HG02938 (cell line): ENCODE data around the gene CACTIN.
"Not testable (repeated sequence)": the region's sequence is repeated elsewhere in the genome, so short reads cannot be mapped to it uniquely, and the experiment has no call there.

Experiments
- ATAC-seq: cut with Tn5 transposase; IDR thresholded peaks from one replicate; pipeline ENCODE4 v1.9.1; 2021; ENCODE audit warnings: mild to moderate bottlenecking, moderate library complexity; ENCODE audit not compliant: unreplicated experiment

Gene CACTIN

DNA sequence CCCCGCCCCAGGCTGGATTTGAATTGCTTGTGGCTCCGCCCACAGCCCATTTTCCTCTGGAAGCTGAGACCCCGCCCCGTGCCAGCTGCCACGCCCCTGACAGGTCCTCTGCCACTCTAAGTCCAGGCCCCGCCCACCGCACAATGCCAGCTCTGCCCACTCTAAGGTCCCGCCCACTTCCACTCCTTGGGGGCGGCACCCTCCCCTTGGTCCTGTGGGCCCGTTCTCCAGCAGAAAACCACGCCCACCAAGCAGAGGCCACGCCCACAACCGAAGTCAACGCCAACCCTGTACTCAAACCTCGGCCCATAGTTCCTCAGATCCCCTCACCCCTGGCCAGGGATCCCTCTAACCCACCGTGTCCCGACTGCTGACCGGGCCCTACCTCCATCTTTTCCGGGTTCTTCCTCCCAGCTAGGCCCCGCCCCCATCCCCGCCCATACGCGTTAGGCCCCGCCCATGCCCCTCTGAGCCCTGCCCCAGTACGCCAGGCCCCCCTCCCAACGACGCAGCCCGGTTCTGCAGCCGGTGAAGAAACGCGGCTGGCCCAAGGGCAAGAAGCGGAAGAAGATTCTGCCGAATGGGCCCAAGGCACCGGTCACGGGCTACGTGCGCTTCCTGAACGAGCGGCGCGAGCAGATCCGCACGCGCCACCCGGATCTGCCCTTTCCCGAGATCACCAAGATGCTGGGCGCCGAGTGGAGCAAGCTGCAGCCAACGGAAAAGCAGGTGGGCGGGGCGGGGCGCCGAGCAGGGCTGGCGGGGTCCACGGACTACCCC is 52.5 kb downstream of the CACTIN start:
- no peak for ATAC-seq

GRCh38 chr19:3573162-3573857 is 53.3 kb downstream of the CACTIN start:
- ATAC-seq: no peak

- ATAC-seq: peak; percentile 9
These were observed 53.8 kb downstream of the CACTIN start, which contains the start of gene HMG20B for GRCh38 chr19:3572855-3573161. TSS of gene HMG20B (plus strand) at chr19:3572944. CDS start at chr19:3573310, 366 bp downstream.

- peak; percentile 84 for ATAC-seq
These were observed 54.3 kb downstream of the CACTIN start for GRCh38 chr19:3572132-3572854.

DNA sequence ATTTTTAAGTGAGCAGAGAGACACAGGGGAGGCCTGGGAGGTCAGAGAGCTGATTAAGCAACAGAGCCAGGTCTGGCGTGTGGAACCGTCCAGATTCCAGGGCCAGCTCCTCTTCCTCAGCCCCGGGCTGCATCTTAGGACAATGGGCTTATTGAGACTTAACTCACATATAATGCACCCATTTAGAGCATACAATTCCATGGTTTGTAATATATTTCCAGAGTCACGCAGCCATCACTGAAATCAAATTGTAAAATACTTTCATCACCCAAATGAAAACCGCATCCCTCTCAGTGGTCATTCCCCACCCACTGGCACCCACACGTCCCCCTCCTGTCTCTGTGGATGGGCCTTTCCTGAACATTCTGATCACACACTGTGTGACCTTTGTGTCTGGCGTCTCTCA is 56.0 kb downstream of the CACTIN start:
- no peak for ATAC-seq

DNA sequence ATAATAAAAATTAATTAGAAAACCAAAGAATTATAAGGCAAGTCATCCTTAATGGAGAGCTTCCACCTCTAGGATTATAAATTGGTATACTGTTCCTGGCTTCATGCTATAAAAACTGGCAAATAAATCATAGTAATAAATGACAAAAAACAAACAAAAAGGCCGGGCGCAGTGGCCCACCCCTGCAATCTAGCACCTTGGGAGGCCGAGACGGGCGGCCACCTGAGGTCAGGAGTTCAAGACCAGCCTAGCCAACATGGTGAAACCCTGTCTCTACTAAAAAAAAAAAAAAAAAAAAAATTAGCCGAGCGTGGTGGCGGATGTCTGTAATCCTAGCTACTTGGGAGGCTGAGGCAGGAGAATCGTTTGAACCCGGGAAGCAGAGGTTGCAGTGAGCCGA is 56.5 kb downstream of the CACTIN start:
- ATAC-seq: not testable (repeated sequence)

DNA sequence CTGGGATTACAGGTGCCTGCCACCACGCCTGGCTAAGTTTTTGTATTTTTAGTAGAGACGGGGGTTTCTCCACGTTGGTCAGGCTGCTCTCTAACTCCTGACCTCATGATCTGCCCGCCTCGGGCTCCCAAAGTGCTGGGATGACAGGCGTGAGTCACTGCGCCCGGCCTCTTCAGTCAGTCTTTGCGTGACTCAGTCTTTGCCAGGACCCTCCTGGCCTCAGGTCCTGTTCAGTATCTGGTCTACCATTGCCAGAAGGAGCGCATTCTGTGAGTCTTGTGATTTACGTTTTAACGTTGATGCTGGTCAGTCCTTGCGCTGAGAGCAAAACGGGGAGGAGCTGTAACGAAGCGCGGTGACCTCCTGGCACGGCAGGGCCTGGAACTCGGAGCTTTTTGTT is 61.5 kb downstream of the CACTIN start:
- ATAC-seq: no peak

DNA sequence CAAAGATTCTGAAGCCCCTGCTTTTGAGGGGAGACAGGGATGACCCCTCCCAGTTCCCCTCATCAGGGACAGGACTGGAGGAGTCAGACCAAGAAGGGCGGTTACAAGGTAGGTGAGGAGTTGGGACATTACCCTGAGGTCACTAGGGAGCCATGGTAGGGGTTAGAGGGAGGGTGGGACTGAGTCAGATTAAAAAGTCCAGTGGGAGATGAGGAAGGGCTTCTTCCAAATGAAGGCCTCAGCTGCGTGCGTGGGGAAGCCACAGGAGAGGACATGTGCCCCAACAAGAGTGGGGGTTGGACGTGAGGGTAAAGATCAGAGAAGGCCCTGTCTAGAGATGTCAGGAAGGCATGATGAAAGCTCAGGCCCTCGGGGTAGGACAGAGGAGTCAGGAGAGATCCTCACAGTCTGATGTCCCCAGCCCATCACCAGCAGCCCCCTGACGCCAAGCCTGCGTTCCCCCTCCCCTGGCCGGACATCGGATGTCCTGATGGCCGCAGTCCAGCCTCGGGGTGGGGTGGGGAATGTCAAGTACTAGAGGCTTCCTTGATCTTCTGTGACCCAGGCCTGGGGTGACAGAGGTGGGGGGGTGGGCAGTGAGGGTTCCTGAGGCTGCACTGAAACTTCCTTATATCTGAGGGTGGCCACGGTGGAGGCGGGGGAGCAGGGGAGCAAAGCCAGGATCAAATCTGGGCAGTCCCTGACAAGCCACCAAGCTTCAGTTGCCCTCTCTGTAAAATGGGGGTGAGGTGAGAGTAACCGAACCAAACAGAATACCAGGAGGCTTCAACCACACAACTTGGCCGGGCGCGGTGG is 62.7 kb downstream of the CACTIN start:
- no peak for ATAC-seq
